ENCODE data around the gene ILDR2.

Gene ILDR2

GRCh38 chr1:167003711-167004110, 28.4 kb upstream of the ILDR2 start:
- DNase-seq (ENCODE audit: insufficient read length, low spot score) (no peak), FAIRE-seq (no peak)
- no peak for TF ChIP-seq CTCF (IDR thresholded peaks at IDR 0.05; ENCODE audit: insufficient read depth, missing control alignments)

GRCh38 chr1:167002354-167002753, 27.0 kb upstream of the ILDR2 start:
- no peak for TF ChIP-seq CTCF (IDR thresholded peaks at IDR 0.05; ENCODE audit: insufficient read depth, missing control alignments)
- FAIRE-seq: peak; percentile 67

GRCh38 chr1:167000546-167000945, 25.2 kb upstream of the ILDR2 start:
- FAIRE-seq (peak; percentile 16), DNase-seq (ENCODE audit: insufficient read length, low spot score) (no peak)
- TF ChIP-seq CTCF (IDR thresholded peaks at IDR 0.05; ENCODE audit: insufficient read depth, missing control alignments): no peak

More at GRCh38 chr1:167002354-167002753, 27.0 kb upstream of the ILDR2 start:
- DNase-seq (ENCODE audit: insufficient read length, low spot score): no peak

- no peak for DNase-seq (ENCODE audit: insufficient read length, low spot score)
- TF ChIP-seq CTCF (IDR thresholded peaks at IDR 0.05; ENCODE audit: insufficient read depth, missing control alignments): no peak
- no peak for FAIRE-seq
Measured at GRCh38 chr1:166999500-167000055, 24.2 kb upstream of the ILDR2 start.

GRCh38 chr1:166999075-166999474, 23.7 kb upstream of the ILDR2 start:
- TF ChIP-seq CTCF (IDR thresholded peaks at IDR 0.05; ENCODE audit: insufficient read depth, missing control alignments): no peak
- no peak for FAIRE-seq

GRCh38 chr1:166988974-166989515, 13.7 kb upstream of the ILDR2 start, which contains the start of gene MAEL:
TSS of gene MAEL (plus strand) at chr1:166989280. CDS start at chr1:166989353, 73 bp downstream.
- FAIRE-seq (no peak), DNase-seq (ENCODE audit: insufficient read length, low spot score) (no peak)
- no peak for TF ChIP-seq CTCF (IDR thresholded peaks at IDR 0.05; ENCODE audit: insufficient read depth, missing control alignments)

More at GRCh38 chr1:166999075-166999474, 23.7 kb upstream of the ILDR2 start:
- DNase-seq (ENCODE audit: insufficient read length, low spot score): no peak

GRCh38 chr1:166981589-166981988, 6.2 kb upstream of the ILDR2 start:
- TF ChIP-seq CTCF (IDR thresholded peaks at IDR 0.05; ENCODE audit: insufficient read depth, missing control alignments): no peak
- no peak for DNase-seq (ENCODE audit: insufficient read length, low spot score)
- FAIRE-seq: no peak
